SU-DHL-6 (cell line): ENCODE results near the gene RING1.

Source experiments
- CTCF ChIP-seq: fragments of 200-600 bp; sonication (generic); IDR thresholded peaks from one replicate; pipeline ENCODE4 v1.5.1; 2017; ENCODE audit warnings: antibody characterized with exemption, mild to moderate bottlenecking, low read length, moderate library complexity; ENCODE audit not compliant: insufficient read depth, poor library complexity, severe bottlenecking
- EZH2phosphoT487 ChIP-seq: fragments of 200-600 bp; sonication (generic), shearing (Covaris generic); conservative IDR thresholded peaks from 2 replicates; pipeline ENCODE4 v1.6.1; 2018; ENCODE audit warnings: mild to moderate bottlenecking, antibody characterized with exemption, low read length, moderate library complexity, mixed read lengths

DNA sequence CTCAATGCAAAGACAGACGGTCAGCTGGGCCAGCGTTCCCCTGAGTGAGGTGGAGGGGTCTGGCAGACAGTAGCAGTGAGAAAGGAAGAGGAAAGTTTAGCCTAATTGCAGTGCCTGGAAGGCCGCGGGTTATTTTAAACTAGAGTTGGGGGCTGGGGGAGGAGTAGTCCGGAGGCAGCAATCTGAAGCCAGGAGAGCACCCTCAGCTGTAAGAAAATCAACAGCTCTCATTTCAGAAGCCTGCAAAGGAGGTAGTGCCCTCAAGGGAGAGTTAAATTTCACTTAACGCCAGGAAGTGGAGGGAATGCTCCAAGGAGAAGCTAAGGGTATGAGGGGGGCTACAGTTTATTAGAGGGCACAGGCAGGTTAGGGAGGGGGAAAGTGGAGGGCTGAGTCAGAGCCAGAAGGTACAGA lies 26.9 kb downstream of the RING1 start:
- TF ChIP-seq CTCF (no peak), EZH2phosphoT487 (no peak)
